ENCODE measurements around the gene TNFSF8.

TNFSF8 gene

DNA sequence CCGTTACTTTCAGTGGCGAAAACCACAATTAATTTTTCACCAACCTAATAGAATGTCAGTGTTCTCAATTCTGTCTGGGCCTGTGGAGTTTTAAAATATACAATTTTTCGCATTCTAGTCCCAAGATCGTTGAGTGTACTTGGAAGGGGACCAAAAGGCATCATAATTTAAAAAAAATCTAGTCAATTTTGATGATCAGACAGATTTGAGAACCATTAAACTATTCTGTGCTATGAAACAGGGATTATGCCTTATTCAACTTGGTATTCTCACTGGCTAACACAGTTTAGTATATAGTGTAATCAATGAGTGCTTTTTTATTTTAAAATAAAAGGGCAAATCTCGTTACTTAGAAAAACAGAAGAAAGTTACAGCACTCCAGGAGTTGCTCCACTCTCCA is 63.1 kb downstream of the TNFSF8 start:
- no peak for TF ChIP-seq SPI1 (IDR thresholded peaks at IDR 0.05; ENCODE audit: low read depth, low read length)
- TF ChIP-seq PAX5 (IDR thresholded peaks at IDR 0.05; ENCODE audit: insufficient read depth, low read length, severe bottlenecking): no peak
- no peak for TF ChIP-seq POLR2AphosphoS5 (IDR thresholded peaks at IDR 0.05; ENCODE audit: low read depth, low read length)
- TF ChIP-seq POU2F2 (IDR thresholded peaks at IDR 0.05; ENCODE audit: low read depth, low read length): no peak
- TF ChIP-seq TAF1 (IDR thresholded peaks at IDR 0.05; ENCODE audit: low read depth, low read length): no peak
- no peak for TF ChIP-seq POLR2A (IDR thresholded peaks at IDR 0.05; ENCODE audit: low read depth, low read length)
- FAIRE-seq: no peak
- DNase-seq (ENCODE audit: insufficient read length, low spot score): no peak

GRCh38 chr9:114864471-114864870 is 65.9 kb downstream of the TNFSF8 start:
- no peak for TF ChIP-seq PAX5 (IDR thresholded peaks at IDR 0.05; ENCODE audit: insufficient read depth, low read length, severe bottlenecking)
- no peak for TF ChIP-seq SPI1 (IDR thresholded peaks at IDR 0.05; ENCODE audit: low read depth, low read length)
- TF ChIP-seq POLR2A (IDR thresholded peaks at IDR 0.05; ENCODE audit: low read depth, low read length): no peak
- TF ChIP-seq TAF1 (IDR thresholded peaks at IDR 0.05; ENCODE audit: low read depth, low read length): no peak
- no peak for TF ChIP-seq POU2F2 (IDR thresholded peaks at IDR 0.05; ENCODE audit: low read depth, low read length)
- TF ChIP-seq POLR2AphosphoS5 (IDR thresholded peaks at IDR 0.05; ENCODE audit: low read depth, low read length): no peak
- DNase-seq (ENCODE audit: insufficient read length, low spot score): no peak
- no peak for FAIRE-seq

GRCh38 chr9:114861922-114862605 is 68.3 kb downstream of the TNFSF8 start:
- FAIRE-seq: no peak
- DNase-seq (ENCODE audit: insufficient read length, low spot score): no peak
- TF ChIP-seq PAX5 (IDR thresholded peaks at IDR 0.05; ENCODE audit: insufficient read depth, low read length, severe bottlenecking): no peak
- TF ChIP-seq POU2F2 (IDR thresholded peaks at IDR 0.05; ENCODE audit: low read depth, low read length): no peak
- no peak for TF ChIP-seq POLR2AphosphoS5 (IDR thresholded peaks at IDR 0.05; ENCODE audit: low read depth, low read length)
- no peak for TF ChIP-seq POLR2A (IDR thresholded peaks at IDR 0.05; ENCODE audit: low read depth, low read length)
- TF ChIP-seq TAF1 (IDR thresholded peaks at IDR 0.05; ENCODE audit: low read depth, low read length): no peak
- no peak for TF ChIP-seq SPI1 (IDR thresholded peaks at IDR 0.05; ENCODE audit: low read depth, low read length)

GRCh38 chr9:114861273-114861672 is 69.1 kb downstream of the TNFSF8 start:
- DNase-seq (ENCODE audit: insufficient read length, low spot score) (no peak), FAIRE-seq (no peak)
- TF ChIP-seq TAF1 (IDR thresholded peaks at IDR 0.05; ENCODE audit: low read depth, low read length) (no peak), POU2F2 (IDR thresholded peaks at IDR 0.05; ENCODE audit: low read depth, low read length) (no peak), SPI1 (IDR thresholded peaks at IDR 0.05; ENCODE audit: low read depth, low read length) (no peak), PAX5 (IDR thresholded peaks at IDR 0.05; ENCODE audit: insufficient read depth, low read length, severe bottlenecking) (no peak), POLR2A (IDR thresholded peaks at IDR 0.05; ENCODE audit: low read depth, low read length) (no peak), POLR2AphosphoS5 (IDR thresholded peaks at IDR 0.05; ENCODE audit: low read depth, low read length) (no peak)

- no peak for DNase-seq (ENCODE audit: insufficient read length, low spot score)
- no peak for FAIRE-seq
- TF ChIP-seq PAX5 (IDR thresholded peaks at IDR 0.05; ENCODE audit: insufficient read depth, low read length, severe bottlenecking) (no peak), POU2F2 (IDR thresholded peaks at IDR 0.05; ENCODE audit: low read depth, low read length) (no peak), SPI1 (IDR thresholded peaks at IDR 0.05; ENCODE audit: low read depth, low read length) (no peak), POLR2AphosphoS5 (IDR thresholded peaks at IDR 0.05; ENCODE audit: low read depth, low read length) (no peak), TAF1 (IDR thresholded peaks at IDR 0.05; ENCODE audit: low read depth, low read length) (no peak), POLR2A (IDR thresholded peaks at IDR 0.05; ENCODE audit: low read depth, low read length) (no peak)
Measured at GRCh38 chr9:114860187-114860586, 70.2 kb downstream of the TNFSF8 start.

DNA sequence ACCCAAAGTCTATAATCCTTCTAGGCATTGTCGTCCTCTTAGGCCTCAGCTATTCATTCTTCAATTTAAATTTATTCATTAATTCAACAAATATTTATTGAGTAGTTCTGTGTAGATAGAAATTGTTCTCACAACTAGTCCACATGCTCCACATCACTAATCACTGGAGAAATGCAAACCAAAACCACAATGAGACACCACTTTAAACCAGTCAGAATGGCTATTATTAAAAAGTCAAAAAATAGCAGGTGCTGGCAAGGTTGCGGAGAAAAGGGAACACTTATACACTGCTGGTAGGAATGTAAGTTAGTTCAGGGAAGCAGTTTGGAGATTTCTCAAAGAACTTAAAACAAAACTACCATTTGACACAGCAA is 73.5 kb downstream of the TNFSF8 start:
- FAIRE-seq: no peak
- no peak for DNase-seq (ENCODE audit: insufficient read length, low spot score)
- no peak for TF ChIP-seq POLR2A (IDR thresholded peaks at IDR 0.05; ENCODE audit: low read depth, low read length)
- TF ChIP-seq PAX5 (IDR thresholded peaks at IDR 0.05; ENCODE audit: insufficient read depth, low read length, severe bottlenecking): no peak

GRCh38 chr9:114856215-114856941 is 74.0 kb downstream of the TNFSF8 start:
- TF ChIP-seq SPI1 (IDR thresholded peaks at IDR 0.05; ENCODE audit: low read depth, low read length) (no peak), PAX5 (IDR thresholded peaks at IDR 0.05; ENCODE audit: insufficient read depth, low read length, severe bottlenecking) (no peak), POLR2AphosphoS5 (IDR thresholded peaks at IDR 0.05; ENCODE audit: low read depth, low read length) (no peak), POU2F2 (IDR thresholded peaks at IDR 0.05; ENCODE audit: low read depth, low read length) (no peak), POLR2A (IDR thresholded peaks at IDR 0.05; ENCODE audit: low read depth, low read length) (no peak), TAF1 (IDR thresholded peaks at IDR 0.05; ENCODE audit: low read depth, low read length) (no peak)
- DNase-seq (ENCODE audit: insufficient read length, low spot score): no peak
- no peak for FAIRE-seq

- no peak for DNase-seq (ENCODE audit: insufficient read length, low spot score)
- no peak for FAIRE-seq
- TF ChIP-seq PAX5 (IDR thresholded peaks at IDR 0.05; ENCODE audit: insufficient read depth, low read length, severe bottlenecking): no peak
- no peak for TF ChIP-seq POU2F2 (IDR thresholded peaks at IDR 0.05; ENCODE audit: low read depth, low read length)
- no peak for TF ChIP-seq SPI1 (IDR thresholded peaks at IDR 0.05; ENCODE audit: low read depth, low read length)
- TF ChIP-seq TAF1 (IDR thresholded peaks at IDR 0.05; ENCODE audit: low read depth, low read length): no peak
- no peak for TF ChIP-seq POLR2A (IDR thresholded peaks at IDR 0.05; ENCODE audit: low read depth, low read length)
- TF ChIP-seq POLR2AphosphoS5 (IDR thresholded peaks at IDR 0.05; ENCODE audit: low read depth, low read length): no peak
Measured at GRCh38 chr9:114855488-114855887, 74.9 kb downstream of the TNFSF8 start.

- DNase-seq (ENCODE audit: insufficient read length, low spot score) (no peak), FAIRE-seq (no peak)
Measured at GRCh38 chr9:114854736-114855355, 75.5 kb downstream of the TNFSF8 start.

More at GRCh38 chr9:114854736-114855355, 75.5 kb downstream of the TNFSF8 start:
- TF ChIP-seq PAX5 (IDR thresholded peaks at IDR 0.05; ENCODE audit: insufficient read depth, low read length, severe bottlenecking): no peak
- TF ChIP-seq TAF1 (IDR thresholded peaks at IDR 0.05; ENCODE audit: low read depth, low read length): no peak

Measured in GM12891 (cell line).